ENCODE data around the gene CMA1. TPM values are rescaled to one million over a fixed set of nuclear protein-coding genes. Genes with fewer than 3 reads are reported as not detected.
"Not testable (repeated sequence)": the region's sequence is repeated elsewhere in the genome, so short reads cannot be mapped to it uniquely, and the experiment has no call there.

The CMA1 gene
- total and polyA plus RNA-seq, 8 donors, result 0.23 to 1.7 TPM; not detected in 6

DNA sequence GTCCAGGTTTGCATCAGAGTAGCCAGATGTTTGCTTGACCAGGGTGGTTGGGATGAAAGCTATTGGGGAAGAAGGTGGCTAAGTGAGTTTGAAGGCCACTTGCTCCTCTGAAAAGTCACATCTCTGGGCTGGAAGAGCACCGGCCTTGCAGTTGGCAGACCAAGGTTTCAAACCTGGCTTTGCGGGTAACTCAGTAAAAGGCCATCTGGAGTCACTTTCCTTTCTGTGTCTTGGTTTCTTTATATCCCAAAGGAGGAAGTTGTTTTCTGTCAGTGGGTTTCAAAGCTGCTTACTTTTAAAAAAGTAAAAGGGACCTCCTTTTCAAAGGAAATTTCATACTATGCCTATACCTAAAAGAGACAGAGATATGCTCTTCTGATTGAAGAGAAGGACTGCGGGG lies 26.2 kb upstream of the CMA1 start:
- Histone ChIP-seq H3K27ac (no peak overlapping the region), H3K9me3 (peaks cover 0 to 3% (median 0%) of the 10 kb centered on the region in 4 donors), H3K4me1 (no peaks in the 10 kb centered on the region), H3K27me3 (no peaks in the 10 kb centered on the region), H3K4me3 (no peak overlapping the region), H3K36me3 (no peaks in the 10 kb centered on the region)
- no peak for TF ChIP-seq POLR2A (IDR thresholded peaks at IDR 0.05)
- TF ChIP-seq POLR2AphosphoS5 (IDR thresholded peaks at IDR 0.05), result no peak
- TF ChIP-seq EP300 (IDR thresholded peaks at IDR 0.05), result no peak
- TF ChIP-seq, protein P1, sequence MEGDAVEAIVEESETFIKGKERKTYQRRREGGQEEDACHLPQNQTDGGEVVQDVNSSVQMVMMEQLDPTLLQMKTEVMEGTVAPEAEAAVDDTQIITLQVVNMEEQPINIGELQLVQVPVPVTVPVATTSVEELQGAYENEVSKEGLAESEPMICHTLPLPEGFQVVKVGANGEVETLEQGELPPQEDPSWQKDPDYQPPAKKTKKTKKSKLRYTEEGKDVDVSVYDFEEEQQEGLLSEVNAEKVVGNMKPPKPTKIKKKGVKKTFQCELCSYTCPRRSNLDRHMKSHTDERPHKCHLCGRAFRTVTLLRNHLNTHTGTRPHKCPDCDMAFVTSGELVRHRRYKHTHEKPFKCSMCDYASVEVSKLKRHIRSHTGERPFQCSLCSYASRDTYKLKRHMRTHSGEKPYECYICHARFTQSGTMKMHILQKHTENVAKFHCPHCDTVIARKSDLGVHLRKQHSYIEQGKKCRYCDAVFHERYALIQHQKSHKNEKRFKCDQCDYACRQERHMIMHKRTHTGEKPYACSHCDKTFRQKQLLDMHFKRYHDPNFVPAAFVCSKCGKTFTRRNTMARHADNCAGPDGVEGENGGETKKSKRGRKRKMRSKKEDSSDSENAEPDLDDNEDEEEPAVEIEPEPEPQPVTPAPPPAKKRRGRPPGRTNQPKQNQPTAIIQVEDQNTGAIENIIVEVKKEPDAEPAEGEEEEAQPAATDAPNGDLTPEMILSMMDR (IDR thresholded peaks at IDR 0.05), result no peak
- 30 to 57% (median 49%) methylated on average over 3 of the region's 3 CpGs for WGBS, 5 donors
- intact Hi-C loops (cut with DNase I; ENCODE audit: low total_unique reads), result no loop called here
- no peak for DNase-seq

DNA sequence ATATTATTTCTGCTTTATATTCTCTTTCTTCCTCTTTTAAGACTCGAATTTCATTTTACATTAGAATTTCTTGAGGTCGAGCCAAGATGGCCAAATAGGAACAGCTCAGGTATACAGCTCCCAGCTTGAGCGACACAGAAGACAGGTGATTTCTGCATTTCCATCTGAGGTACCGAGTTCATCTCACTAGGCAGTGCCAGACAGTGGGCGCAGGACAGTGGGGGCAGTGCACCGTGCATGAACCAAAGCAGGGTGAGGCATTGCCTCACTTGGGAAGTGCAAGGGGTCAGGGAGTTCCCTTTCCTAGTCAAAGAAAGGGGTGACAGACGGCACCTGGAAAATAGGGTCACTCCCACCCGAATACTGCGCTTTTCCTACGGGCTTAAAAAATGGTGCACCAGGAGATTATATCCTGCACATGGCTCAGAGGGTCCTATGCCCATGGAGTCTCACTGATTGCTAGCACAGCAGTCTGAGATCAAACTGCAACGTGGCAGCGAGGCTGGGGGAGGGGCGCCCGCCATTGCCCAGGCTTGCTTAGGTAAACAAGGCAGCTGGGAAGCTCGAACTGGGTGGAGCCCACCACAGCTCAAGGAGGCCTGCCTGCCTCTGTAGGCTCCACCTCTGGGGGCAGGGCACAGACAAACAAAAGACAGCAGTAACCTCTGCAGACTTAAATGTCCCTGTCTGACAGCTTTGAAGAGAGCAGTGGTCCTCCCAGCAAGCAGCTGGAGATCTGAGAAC lies 18.0 kb upstream of the CMA1 start:
- H3K4me1 ChIP-seq; H3K4me3 ChIP-seq; H3K27me3 ChIP-seq; intact Hi-C loops (cut with DNase I; ENCODE audit: low total_unique reads); H3K9me3 ChIP-seq; H3K27ac ChIP-seq; DNase-seq; H3K36me3 ChIP-seq: not testable (repeated sequence)
- 66 to 78% (median 68%) methylated on average over 11 to 15 of the region's 15 CpGs for WGBS, 5 donors

DNA sequence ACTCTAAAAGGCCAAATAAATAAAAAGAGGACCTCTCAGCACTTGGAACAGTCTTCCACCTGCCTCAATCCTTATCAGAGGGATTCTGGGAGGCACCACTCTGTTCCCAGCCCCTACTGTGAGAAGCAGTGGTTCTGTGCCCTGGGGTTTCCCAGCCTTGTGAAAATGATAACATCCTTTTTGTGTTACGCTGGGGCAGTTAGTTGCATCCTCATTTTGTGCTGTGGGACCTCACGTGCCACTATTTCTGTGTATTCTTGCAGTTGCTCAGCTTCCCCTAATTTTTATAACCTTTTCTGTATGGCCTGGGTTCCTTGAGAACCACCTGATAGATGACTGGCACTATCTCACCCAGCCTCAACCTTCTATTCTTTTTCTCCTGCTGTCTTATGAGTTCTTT lies 10.8 kb upstream of the CMA1 start:
- H3K9me3 ChIP-seq, result no peaks in the 10 kb centered on the region
- H3K27ac ChIP-seq, result no peak overlapping the region
- TF ChIP-seq POLR2AphosphoS5 (IDR thresholded peaks at IDR 0.05) (no peak), POLR2A (IDR thresholded peaks at IDR 0.05) (no peak), EP300 (IDR thresholded peaks at IDR 0.05) (no peak)
- TF ChIP-seq, protein P1 (IDR thresholded peaks at IDR 0.05), result no peak
- no peaks in the 10 kb centered on the region for H3K27me3 ChIP-seq
- 67 to 77% (median 71%) methylated on average over 2 of the region's 2 CpGs for WGBS, 5 donors
- H3K4me3 ChIP-seq, result no peak overlapping the region
- intact Hi-C loops (cut with DNase I; ENCODE audit: low total_unique reads), result no loop called here
- H3K36me3 ChIP-seq, result no peaks in the 10 kb centered on the region
- no peak for DNase-seq
- no peaks in the 10 kb centered on the region for H3K4me1 ChIP-seq

DNA sequence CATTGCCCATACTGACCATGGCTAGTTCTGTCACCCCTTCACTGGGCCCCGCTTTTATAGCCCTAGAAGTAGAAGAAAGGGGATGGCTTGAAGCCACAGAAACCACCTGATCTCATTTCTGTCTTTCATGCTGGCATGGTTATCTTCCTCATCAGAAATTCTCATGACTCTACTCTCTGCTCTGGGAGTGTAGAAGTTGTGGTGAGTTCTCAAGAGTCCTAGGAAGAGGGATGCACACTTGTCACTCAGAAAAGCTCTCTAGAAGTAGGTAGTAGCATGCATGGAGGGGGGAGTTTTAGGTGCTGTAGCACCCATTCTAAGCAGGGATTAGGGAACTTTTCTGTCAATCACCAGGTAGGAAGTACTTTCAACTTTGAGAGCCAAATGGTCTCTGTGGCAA lies 6.1 kb upstream of the CMA1 start:
- H3K4me3 ChIP-seq, result no peak overlapping the region
- TF ChIP-seq EP300 (IDR thresholded peaks at IDR 0.05) (no peak), POLR2A (IDR thresholded peaks at IDR 0.05) (no peak), POLR2AphosphoS5 (IDR thresholded peaks at IDR 0.05) (no peak)
- TF ChIP-seq, protein P1 (IDR thresholded peaks at IDR 0.05), result no peak
- no peaks in the 10 kb centered on the region for H3K4me1 ChIP-seq
- intact Hi-C loops (cut with DNase I; ENCODE audit: low total_unique reads), result no loop called here
- DNase-seq, result no peak
- H3K36me3 ChIP-seq, result no peaks in the 10 kb centered on the region
- H3K27me3 ChIP-seq, result no peaks in the 10 kb centered on the region
- 74 to 89% (median 82%) methylated on average over 1 of the region's 1 CpG for WGBS, 5 donors
- H3K27ac ChIP-seq, result no peak overlapping the region
- H3K9me3 ChIP-seq, result no peaks in the 10 kb centered on the region

DNA sequence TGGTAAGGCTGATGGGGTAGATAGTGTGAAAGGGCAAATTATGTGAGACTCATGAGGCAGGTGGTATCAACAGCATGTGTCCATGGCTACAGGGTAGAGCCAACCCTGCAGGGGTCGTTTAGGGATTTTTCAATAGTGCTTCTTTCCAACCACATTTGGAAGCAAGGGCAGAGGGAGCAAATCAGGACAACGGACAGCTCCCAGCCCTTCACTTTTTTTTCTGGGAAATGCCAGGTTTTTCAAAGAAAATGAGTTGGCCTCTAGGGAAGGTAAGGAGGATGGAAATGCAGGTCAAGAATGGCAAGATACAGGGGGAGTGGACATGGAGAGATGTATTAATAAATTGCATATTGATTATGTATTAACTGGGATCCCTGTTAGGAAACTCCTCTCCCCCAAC lies 4.9 kb upstream of the CMA1 start:
- Histone ChIP-seq H3K4me3 (no peak overlapping the region), H3K9me3 (no peaks in the 10 kb centered on the region), H3K36me3 (no peaks in the 10 kb centered on the region), H3K27me3 (no peaks in the 10 kb centered on the region), H3K27ac (no peak overlapping the region), H3K4me1 (no peaks in the 10 kb centered on the region)
- intact Hi-C loops (cut with DNase I; ENCODE audit: low total_unique reads), result no loop called here
- TF ChIP-seq POLR2A (IDR thresholded peaks at IDR 0.05), result no peak
- no peak for DNase-seq
- 9 to 14% (median 13%) methylated on average over 2 of the region's 2 CpGs for WGBS, 5 donors
